ENCODE data around the gene DEGS2.

DNA sequence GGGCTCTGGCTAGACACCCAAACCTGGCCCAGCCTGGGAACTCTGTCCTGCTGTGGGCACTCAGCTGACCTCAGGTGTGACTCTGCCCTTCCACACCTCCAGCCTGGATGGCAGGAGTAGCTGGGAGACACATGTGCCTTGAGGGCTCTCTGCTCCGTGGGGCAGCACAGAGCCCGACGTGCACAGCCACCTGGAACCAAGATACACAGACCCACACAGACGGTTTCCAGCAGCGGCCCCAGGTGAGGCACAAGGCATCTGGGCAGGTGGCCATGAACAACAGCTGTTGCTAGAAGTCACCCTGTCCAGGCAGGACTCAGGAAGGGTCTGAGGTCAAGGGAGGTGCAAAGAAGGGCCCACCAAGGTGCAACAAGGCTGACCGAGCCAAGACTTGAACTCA, 5.9 kb downstream of the DEGS2 start:
- no peak for TF ChIP-seq HNRNPH1 (optimal IDR thresholded peaks at IDR 0.05; ENCODE audit: low read depth, low read length)
- TF ChIP-seq JUNB (CRISPR knock-in tag; IDR thresholded peaks at IDR 0.05; ENCODE audit: borderline replicate concordance): no peak
- no peak for TF ChIP-seq TAF1 (CRISPR knock-in tag; IDR thresholded peaks at IDR 0.05)
- TF ChIP-seq, protein P1, sequence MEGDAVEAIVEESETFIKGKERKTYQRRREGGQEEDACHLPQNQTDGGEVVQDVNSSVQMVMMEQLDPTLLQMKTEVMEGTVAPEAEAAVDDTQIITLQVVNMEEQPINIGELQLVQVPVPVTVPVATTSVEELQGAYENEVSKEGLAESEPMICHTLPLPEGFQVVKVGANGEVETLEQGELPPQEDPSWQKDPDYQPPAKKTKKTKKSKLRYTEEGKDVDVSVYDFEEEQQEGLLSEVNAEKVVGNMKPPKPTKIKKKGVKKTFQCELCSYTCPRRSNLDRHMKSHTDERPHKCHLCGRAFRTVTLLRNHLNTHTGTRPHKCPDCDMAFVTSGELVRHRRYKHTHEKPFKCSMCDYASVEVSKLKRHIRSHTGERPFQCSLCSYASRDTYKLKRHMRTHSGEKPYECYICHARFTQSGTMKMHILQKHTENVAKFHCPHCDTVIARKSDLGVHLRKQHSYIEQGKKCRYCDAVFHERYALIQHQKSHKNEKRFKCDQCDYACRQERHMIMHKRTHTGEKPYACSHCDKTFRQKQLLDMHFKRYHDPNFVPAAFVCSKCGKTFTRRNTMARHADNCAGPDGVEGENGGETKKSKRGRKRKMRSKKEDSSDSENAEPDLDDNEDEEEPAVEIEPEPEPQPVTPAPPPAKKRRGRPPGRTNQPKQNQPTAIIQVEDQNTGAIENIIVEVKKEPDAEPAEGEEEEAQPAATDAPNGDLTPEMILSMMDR (CRISPR knock-in tag; IDR thresholded peaks at IDR 0.05): no peak
- TF ChIP-seq CREM (IDR thresholded peaks at IDR 0.05): no peak
- no peak for TF ChIP-seq CREM (CRISPR knock-in tag; IDR thresholded peaks at IDR 0.05)
- no peak for TF ChIP-seq RBFOX2 (IDR thresholded peaks at IDR 0.05; ENCODE audit: low read depth, low read length)
- no peak for TF ChIP-seq ZNF225 (CRISPR knock-in tag; IDR thresholded peaks at IDR 0.05)
- TF ChIP-seq, protein P2, sequence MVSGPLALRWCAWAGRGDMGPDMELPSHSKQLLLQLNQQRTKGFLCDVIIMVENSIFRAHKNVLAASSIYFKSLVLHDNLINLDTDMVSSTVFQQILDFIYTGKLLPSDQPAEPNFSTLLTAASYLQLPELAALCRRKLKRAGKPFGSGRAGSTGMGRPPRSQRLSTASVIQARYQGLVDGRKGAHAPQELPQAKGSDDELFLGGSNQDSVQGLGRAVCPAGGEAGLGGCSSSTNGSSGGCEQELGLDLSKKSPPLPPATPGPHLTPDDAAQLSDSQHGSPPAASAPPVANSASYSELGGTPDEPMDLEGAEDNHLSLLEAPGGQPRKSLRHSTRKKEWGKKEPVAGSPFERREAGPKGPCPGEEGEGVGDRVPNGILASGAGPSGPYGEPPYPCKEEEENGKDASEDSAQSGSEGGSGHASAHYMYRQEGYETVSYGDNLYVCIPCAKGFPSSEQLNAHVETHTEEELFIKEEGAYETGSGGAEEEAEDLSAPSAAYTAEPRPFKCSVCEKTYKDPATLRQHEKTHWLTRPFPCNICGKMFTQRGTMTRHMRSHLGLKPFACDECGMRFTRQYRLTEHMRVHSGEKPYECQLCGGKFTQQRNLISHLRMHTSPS (CRISPR knock-in tag; IDR thresholded peaks at IDR 0.05; ENCODE audit: low read depth): no peak
- TF ChIP-seq, protein P3, sequence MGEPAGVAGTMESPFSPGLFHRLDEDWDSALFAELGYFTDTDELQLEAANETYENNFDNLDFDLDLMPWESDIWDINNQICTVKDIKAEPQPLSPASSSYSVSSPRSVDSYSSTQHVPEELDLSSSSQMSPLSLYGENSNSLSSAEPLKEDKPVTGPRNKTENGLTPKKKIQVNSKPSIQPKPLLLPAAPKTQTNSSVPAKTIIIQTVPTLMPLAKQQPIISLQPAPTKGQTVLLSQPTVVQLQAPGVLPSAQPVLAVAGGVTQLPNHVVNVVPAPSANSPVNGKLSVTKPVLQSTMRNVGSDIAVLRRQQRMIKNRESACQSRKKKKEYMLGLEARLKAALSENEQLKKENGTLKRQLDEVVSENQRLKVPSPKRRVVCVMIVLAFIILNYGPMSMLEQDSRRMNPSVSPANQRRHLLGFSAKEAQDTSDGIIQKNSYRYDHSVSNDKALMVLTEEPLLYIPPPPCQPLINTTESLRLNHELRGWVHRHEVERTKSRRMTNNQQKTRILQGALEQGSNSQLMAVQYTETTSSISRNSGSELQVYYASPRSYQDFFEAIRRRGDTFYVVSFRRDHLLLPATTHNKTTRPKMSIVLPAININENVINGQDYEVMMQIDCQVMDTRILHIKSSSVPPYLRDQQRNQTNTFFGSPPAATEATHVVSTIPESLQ (CRISPR knock-in tag; conservative IDR thresholded peaks at IDR 0.05): no peak
- no peak for TF ChIP-seq POLR2AphosphoS5 (IDR thresholded peaks at IDR 0.05; ENCODE audit: low read depth, low read length)
- TF ChIP-seq ZKSCAN1 (IDR thresholded peaks at IDR 0.05; ENCODE audit: low read length): no peak
- TF ChIP-seq TBL1XR1 (IDR thresholded peaks at IDR 0.05; ENCODE audit: borderline replicate concordance, low read length, partially characterized antibody): no peak
- TF ChIP-seq NCOA1 (CRISPR knock-in tag; IDR thresholded peaks at IDR 0.05): no peak
- no peak for TF ChIP-seq MAZ (IDR thresholded peaks at IDR 0.05; ENCODE audit: borderline replicate concordance, low read depth, low read length)
- no peak for TF ChIP-seq MAZ (CRISPR knock-in tag; IDR thresholded peaks at IDR 0.05; ENCODE audit: low read depth)

All from HepG2 (cell line).